ENCODE data around the gene ERBB4.

DNA sequence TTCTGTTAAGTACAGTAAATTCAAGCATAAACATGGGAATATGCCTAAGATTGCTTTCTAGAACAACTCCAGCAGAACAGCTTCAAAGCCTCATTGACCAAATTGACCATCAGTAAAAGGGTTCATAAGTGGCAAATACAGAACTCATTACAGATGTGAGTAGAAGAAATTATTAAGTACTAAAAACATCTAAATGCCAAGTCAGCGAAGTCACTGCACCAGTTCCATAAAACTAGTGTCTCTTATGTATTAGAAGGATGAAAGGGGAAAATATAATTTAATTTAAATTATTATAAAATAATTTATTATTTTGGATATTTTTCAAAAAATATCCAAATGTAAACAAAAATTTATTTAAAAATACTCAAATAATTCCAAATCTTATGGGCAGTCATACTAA lies 553.2 kb downstream of the ERBB4 start:
- TF ChIP-seq POU6F1 (CRISPR knock-in tag; IDR thresholded peaks at IDR 0.05; ENCODE audit: borderline replicate concordance, low read depth) (no peak), ZNF565 (CRISPR knock-in tag; conservative IDR thresholded peaks at IDR 0.05; ENCODE audit: low read depth) (no peak), RARB (CRISPR knock-in tag; IDR thresholded peaks at IDR 0.05) (no peak), ARNTL (CRISPR knock-in tag; IDR thresholded peaks at IDR 0.05; ENCODE audit: borderline replicate concordance, low read depth) (no peak), CSDC2 (CRISPR knock-in tag; IDR thresholded peaks at IDR 0.05) (no peak), ZFP3 (CRISPR knock-in tag; IDR thresholded peaks at IDR 0.05) (no peak), GLIS3 (CRISPR knock-in tag; IDR thresholded peaks at IDR 0.05) (no peak), ESRRG (CRISPR knock-in tag; IDR thresholded peaks at IDR 0.05) (no peak)
- TF ChIP-seq, protein P1, sequence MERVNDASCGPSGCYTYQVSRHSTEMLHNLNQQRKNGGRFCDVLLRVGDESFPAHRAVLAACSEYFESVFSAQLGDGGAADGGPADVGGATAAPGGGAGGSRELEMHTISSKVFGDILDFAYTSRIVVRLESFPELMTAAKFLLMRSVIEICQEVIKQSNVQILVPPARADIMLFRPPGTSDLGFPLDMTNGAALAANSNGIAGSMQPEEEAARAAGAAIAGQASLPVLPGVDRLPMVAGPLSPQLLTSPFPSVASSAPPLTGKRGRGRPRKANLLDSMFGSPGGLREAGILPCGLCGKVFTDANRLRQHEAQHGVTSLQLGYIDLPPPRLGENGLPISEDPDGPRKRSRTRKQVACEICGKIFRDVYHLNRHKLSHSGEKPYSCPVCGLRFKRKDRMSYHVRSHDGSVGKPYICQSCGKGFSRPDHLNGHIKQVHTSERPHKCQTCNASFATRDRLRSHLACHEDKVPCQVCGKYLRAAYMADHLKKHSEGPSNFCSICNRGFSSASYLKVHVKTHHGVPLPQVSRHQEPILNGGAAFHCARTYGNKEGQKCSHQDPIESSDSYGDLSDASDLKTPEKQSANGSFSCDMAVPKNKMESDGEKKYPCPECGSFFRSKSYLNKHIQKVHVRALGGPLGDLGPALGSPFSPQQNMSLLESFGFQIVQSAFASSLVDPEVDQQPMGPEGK (CRISPR knock-in tag; IDR thresholded peaks at IDR 0.05; ENCODE audit: borderline replicate concordance): no peak

Measured in SK-N-SH treated with all-trans-retinoic acid at 6 μM for 48 hours (cell line).